DOHH2 (cell line): ENCODE data around the gene CAMKMT.

Experiments
- H3F3A ChIP-seq: fragments of 200-600 bp; sonication (generic), shearing (Covaris generic); 2 replicates; pipeline ENCODE4 v1.6.0; 2016; ENCODE audit warnings: antibody characterized with exemption, mild to moderate bottlenecking; ENCODE audit not compliant: control insufficient read depth, insufficient read depth
- H3K27ac ChIP-seq: fragments of 200-600 bp; sonication (generic); 2 replicates; pipeline ENCODE4 v1.5.1; 2014; ENCODE audit warnings: low read depth, mild to moderate bottlenecking, low read length, moderate library complexity
- H3K27me3 ChIP-seq: fragments of 200-600 bp; sonication (generic); 2 replicates; pipeline ENCODE4 v1.6.1; 2014; ENCODE audit warnings: mild to moderate bottlenecking, low read length, mixed read lengths; ENCODE audit not compliant: control insufficient read depth
- H3K36me3 ChIP-seq: fragments of 200-600 bp; sonication (generic); 2 replicates; pipeline ENCODE4 v1.6.1; 2014; ENCODE audit warnings: mild to moderate bottlenecking, low read length, moderate library complexity, mixed read lengths; ENCODE audit not compliant: control insufficient read depth
- H3K4me1 ChIP-seq: fragments of 200-600 bp; sonication (generic); 2 replicates; pipeline ENCODE4 v1.6.1; 2014; ENCODE audit warnings: mild to moderate bottlenecking, low read length, mixed read lengths; ENCODE audit not compliant: control insufficient read depth
- H3K4me2 ChIP-seq: fragments of 200-600 bp; sonication (generic); 2 replicates; pipeline ENCODE4 v1.6.0; 2014; ENCODE audit warnings: mild to moderate bottlenecking, low read length, moderate library complexity
- H3K4me3 ChIP-seq: fragments of 200-600 bp; sonication (generic); 2 replicates; pipeline ENCODE4 v1.5.1; 2014; ENCODE audit warnings: mild to moderate bottlenecking, low read length, mixed read lengths
- H3K79me2 ChIP-seq: fragments of 200-600 bp; sonication (generic); 2 replicates; pipeline ENCODE4 v1.6.1; 2014; ENCODE audit warnings: mild to moderate bottlenecking, low read length, mixed read lengths; ENCODE audit not compliant: control insufficient read depth
- H3K9me2 ChIP-seq: fragments of 200-600 bp; sonication (generic); replicated peaks from 2 replicates; pipeline ENCODE4 v1.6.1; 2014; ENCODE audit warnings: mild to moderate bottlenecking, low read length, mixed read lengths; ENCODE audit not compliant: control insufficient read depth
- H3K9me3 ChIP-seq: fragments of 200-600 bp; sonication (generic); 2 replicates; pipeline ENCODE4 v1.6.1; 2014; ENCODE audit warnings: antibody characterized with exemption, low read length, mixed read lengths; ENCODE audit not compliant: control insufficient read depth, insufficient read depth
- H4K20me1 ChIP-seq: fragments of 200-600 bp; sonication (generic); 2 replicates; pipeline ENCODE4 v1.6.0; 2014; ENCODE audit warnings: low read depth, mild to moderate bottlenecking, antibody characterized with exemption, low read length, moderate library complexity; ENCODE audit not compliant: control insufficient read depth, insufficient read depth
- EZH2phosphoT487 ChIP-seq: fragments of 200-600 bp; sonication (generic); IDR thresholded peaks from 2 replicates; pipeline ENCODE4 v1.6.1; 2017; ENCODE audit warnings: borderline replicate concordance, mild to moderate bottlenecking, antibody characterized with exemption, low read length, moderate library complexity, mixed read lengths
- TF ChIP-seq, protein P1 (sequence below): fragments of 200-600 bp; sonication (generic); IDR thresholded peaks from one replicate; pipeline ENCODE4 v1.5.1; 2014; ENCODE audit warnings: antibody characterized with exemption, mild to moderate bottlenecking, low read depth, low read length; ENCODE audit not compliant: poor library complexity, severe bottlenecking

Gene CAMKMT

DNA sequence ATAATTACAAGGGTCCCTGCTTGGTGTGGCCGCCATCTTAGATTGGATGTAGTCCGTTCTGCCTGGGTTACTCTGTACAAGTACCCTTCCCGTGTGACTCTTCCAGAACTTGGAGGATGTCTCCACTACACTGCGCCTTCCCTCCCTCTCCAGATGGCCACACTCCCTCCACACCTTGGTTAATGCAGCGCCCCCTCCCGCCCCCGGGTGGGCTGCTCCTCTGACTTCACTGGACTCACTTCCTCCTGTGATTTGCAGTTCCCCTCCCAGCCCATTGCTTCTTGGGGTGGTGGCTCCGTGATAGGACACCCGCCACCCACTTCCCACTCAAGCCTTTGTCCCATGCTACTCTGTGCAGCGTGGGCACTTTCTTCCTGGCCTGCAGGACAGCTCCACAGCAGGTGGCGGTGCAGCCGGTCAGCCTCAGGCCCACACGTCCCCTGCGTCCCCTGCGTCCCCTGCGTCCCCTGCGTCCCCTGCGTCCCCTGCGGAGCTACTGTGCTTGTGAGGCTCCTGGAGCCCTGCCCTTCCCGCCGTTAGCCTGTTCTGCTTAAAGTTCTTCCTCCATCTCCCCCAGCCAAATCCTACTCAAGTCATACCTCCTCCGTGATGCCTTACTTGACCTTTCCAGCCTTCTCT, 449.3 kb downstream of the CAMKMT start:
- no peaks in the 10 kb centered on the region for H4K20me1 ChIP-seq
- H3K4me2 ChIP-seq, result no peak overlapping the region
- H3K4me1 ChIP-seq, result no peaks in the 10 kb centered on the region
- no peaks in the 10 kb centered on the region for H3F3A ChIP-seq
- no peak overlapping the region for H3K27ac ChIP-seq
- no peak overlapping the region for H3K4me3 ChIP-seq
- no peaks in the 10 kb centered on the region for H3K36me3 ChIP-seq
- TF ChIP-seq, protein P1, sequence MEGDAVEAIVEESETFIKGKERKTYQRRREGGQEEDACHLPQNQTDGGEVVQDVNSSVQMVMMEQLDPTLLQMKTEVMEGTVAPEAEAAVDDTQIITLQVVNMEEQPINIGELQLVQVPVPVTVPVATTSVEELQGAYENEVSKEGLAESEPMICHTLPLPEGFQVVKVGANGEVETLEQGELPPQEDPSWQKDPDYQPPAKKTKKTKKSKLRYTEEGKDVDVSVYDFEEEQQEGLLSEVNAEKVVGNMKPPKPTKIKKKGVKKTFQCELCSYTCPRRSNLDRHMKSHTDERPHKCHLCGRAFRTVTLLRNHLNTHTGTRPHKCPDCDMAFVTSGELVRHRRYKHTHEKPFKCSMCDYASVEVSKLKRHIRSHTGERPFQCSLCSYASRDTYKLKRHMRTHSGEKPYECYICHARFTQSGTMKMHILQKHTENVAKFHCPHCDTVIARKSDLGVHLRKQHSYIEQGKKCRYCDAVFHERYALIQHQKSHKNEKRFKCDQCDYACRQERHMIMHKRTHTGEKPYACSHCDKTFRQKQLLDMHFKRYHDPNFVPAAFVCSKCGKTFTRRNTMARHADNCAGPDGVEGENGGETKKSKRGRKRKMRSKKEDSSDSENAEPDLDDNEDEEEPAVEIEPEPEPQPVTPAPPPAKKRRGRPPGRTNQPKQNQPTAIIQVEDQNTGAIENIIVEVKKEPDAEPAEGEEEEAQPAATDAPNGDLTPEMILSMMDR, result no peak
- TF ChIP-seq EZH2phosphoT487, result no peak
- H3K79me2 ChIP-seq, result no peaks in the 10 kb centered on the region
- no peaks in the 10 kb centered on the region for H3K9me2 ChIP-seq
- peaks cover 27% of the 10 kb centered on the region for H3K27me3 ChIP-seq
- no peaks in the 10 kb centered on the region for H3K9me3 ChIP-seq

DNA sequence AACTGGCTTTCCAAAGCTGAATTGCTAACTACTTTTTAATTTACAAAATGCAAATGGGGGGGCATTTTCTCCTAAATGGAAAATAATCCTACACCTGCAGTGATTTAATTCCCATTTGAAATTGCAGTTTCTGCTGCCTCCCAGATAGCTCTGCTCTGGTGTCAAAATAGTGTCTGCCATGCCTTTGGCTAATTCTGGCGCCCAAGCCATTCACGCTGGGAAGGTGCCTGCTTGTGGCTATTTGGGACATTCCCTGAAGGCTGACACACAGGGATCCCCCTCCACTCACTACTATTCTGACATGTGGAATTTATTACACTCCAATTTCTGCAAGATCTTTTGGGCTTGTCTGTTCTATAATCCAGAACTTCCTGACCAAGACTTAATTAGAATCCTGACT, 451.4 kb downstream of the CAMKMT start:
- no peaks in the 10 kb centered on the region for H3K36me3 ChIP-seq
- H3K9me3 ChIP-seq, result no peaks in the 10 kb centered on the region
- H3K79me2 ChIP-seq, result no peaks in the 10 kb centered on the region
- H3K27me3 ChIP-seq, result peaks cover 11% of the 10 kb centered on the region
- no peak overlapping the region for H3K4me2 ChIP-seq
- no peak for TF ChIP-seq EZH2phosphoT487
- TF ChIP-seq, protein P1, result no peak
- H3F3A ChIP-seq, result no peaks in the 10 kb centered on the region
- no peak overlapping the region for H3K27ac ChIP-seq
- H3K9me2 ChIP-seq, result no peaks in the 10 kb centered on the region
- H3K4me1 ChIP-seq, result no peaks in the 10 kb centered on the region
- no peaks in the 10 kb centered on the region for H4K20me1 ChIP-seq
- no peak overlapping the region for H3K4me3 ChIP-seq

DNA sequence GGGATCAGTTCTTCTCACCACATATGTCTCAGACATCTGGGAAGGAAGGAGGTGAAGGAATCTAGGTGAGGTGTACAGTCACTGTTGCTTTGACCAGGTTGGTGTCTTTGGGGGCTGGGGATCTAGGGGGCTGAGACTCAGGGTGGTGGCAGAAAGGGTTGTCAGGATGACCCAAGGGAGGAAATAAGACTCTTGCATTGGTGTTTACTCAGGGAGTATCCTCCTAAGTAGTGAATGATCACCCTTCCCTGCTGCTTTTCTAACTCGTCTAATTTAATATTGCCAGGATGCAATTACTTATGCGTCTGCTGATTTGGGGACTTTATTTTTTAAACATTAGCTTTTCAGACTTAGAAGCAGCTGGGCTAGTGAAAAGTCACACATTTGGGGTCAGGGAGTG, 451.9 kb downstream of the CAMKMT start:
- H3K4me2 ChIP-seq, result no peak overlapping the region
- peaks cover 7% of the 10 kb centered on the region for H3K27me3 ChIP-seq
- no peaks in the 10 kb centered on the region for H3K36me3 ChIP-seq

More for the DNA sequence above, 451.9 kb downstream of the CAMKMT start:
- Histone ChIP-seq H4K20me1 (no peaks in the 10 kb centered on the region), H3K9me2 (no peaks in the 10 kb centered on the region), H3K9me3 (no peaks in the 10 kb centered on the region), H3K27ac (no peak overlapping the region), H3K4me3 (no peak overlapping the region), H3K79me2 (no peaks in the 10 kb centered on the region), H3F3A (no peaks in the 10 kb centered on the region), H3K4me1 (no peaks in the 10 kb centered on the region)
- TF ChIP-seq, protein P1, result no peak
- TF ChIP-seq EZH2phosphoT487, result no peak
